Karpas-422 (cell line): ENCODE results near the gene RNF212. TPM values are rescaled to one million over a fixed set of nuclear protein-coding genes. Genes with fewer than 3 reads are reported as not detected.
"Not testable (repeated sequence)": the region's sequence is repeated elsewhere in the genome, so short reads cannot be mapped to it uniquely, and the experiment has no call there.

Experiments
- DNase-seq: peaks from one replicate; pipeline ENCODE4 v3.0.0-alpha.2; 2015
- H2AFZ ChIP-seq: fragments of 200-600 bp; sonication (generic); 2 replicates; pipeline ENCODE4 v1.6.1; 2014; ENCODE audit warnings: antibody characterized with exemption, low read length, mixed read lengths
- H3K27ac ChIP-seq: fragments of 200-600 bp; sonication (generic); 2 replicates; pipeline ENCODE4 v1.5.1; 2014; ENCODE audit warnings: mild to moderate bottlenecking, low read length, moderate library complexity
- H3K27me3 ChIP-seq: fragments of 200-600 bp; sonication (generic); 2 replicates; pipeline ENCODE4 v1.6.1; 2014; ENCODE audit warnings: low read length, mixed read lengths
- H3K36me3 ChIP-seq: fragments of 200-600 bp; sonication (generic); 2 replicates; pipeline ENCODE4 v1.6.1; 2014; ENCODE audit warnings: low read length, mixed read lengths; ENCODE audit not compliant: insufficient read depth
- H3K4me1 ChIP-seq: fragments of 200-600 bp; sonication (generic); 2 replicates; pipeline ENCODE4 v1.6.1; 2014; ENCODE audit warnings: mild to moderate bottlenecking, low read length, mixed read lengths
- H3K4me2 ChIP-seq: fragments of 200-600 bp; sonication (generic); 2 replicates; pipeline ENCODE4 v1.6.1; 2014; ENCODE audit warnings: low read length, low read depth, mild to moderate bottlenecking; ENCODE audit not compliant: poor library complexity, severe bottlenecking
- H3K4me3 ChIP-seq: fragments of 200-600 bp; sonication (generic); 2 replicates; pipeline ENCODE4 v1.5.1; 2014; ENCODE audit warnings: mild to moderate bottlenecking, antibody characterized with exemption, low read length, mixed read lengths
- H3K79me2 ChIP-seq: fragments of 200-600 bp; sonication (generic); 2 replicates; pipeline ENCODE4 v1.6.1; 2014; ENCODE audit warnings: mild to moderate bottlenecking, low read length, mixed read lengths
- H3K9ac ChIP-seq: fragments of 200-600 bp; sonication (generic); 2 replicates; pipeline ENCODE4 v1.6.0; 2014; ENCODE audit warnings: low read length
- H3K9me2 ChIP-seq: fragments of 200-600 bp; sonication (generic), shearing (Covaris generic); replicated peaks from 2 replicates; pipeline ENCODE4 v1.6.0; 2014; ENCODE audit warnings: mild to moderate bottlenecking, low read length, moderate library complexity; ENCODE audit not compliant: insufficient read depth
- H3K9me3 ChIP-seq: fragments of 300-700, 200-600 bp; sonication (generic); 2 replicates; pipeline ENCODE4 v1.6.1; 2014; ENCODE audit warnings: low read length, mixed read lengths
- H4K20me1 ChIP-seq: fragments of 200-600 bp; sonication (generic); 2 replicates; pipeline ENCODE4 v1.6.1; 2014; ENCODE audit warnings: mild to moderate bottlenecking, antibody characterized with exemption, low read length, low read depth; ENCODE audit not compliant: insufficient read depth
- total RNA-seq: library from RNA; depleted of rRNA; stranded (reverse); fragments of >200 nt; shearing (Covaris generic); gene quantifications from 2 replicates; pipeline ENCODE4 v1.2.3, GENCODE V29; 2014; ENCODE audit warnings: low replicate concordance

RNF212 gene
- total RNA-seq, 1 experiment from 2014 or later: not detected

GRCh38 chr4:1126506-1126905 lies 13.1 kb upstream of the RNF212 start:
- H3K36me3 ChIP-seq: no peaks in the 10 kb centered on the region
- H4K20me1 ChIP-seq: no peaks in the 10 kb centered on the region
- no peaks in the 10 kb centered on the region for H3K79me2 ChIP-seq
- DNase-seq: no peak
- no peak overlapping the region for H2AFZ ChIP-seq
- no peak overlapping the region for H3K27ac ChIP-seq
- no peak overlapping the region for H3K9ac ChIP-seq
- no peaks in the 10 kb centered on the region for H3K27me3 ChIP-seq
- no peaks in the 10 kb centered on the region for H3K4me1 ChIP-seq
- no peak overlapping the region for H3K4me2 ChIP-seq
- no peaks in the 10 kb centered on the region for H3K9me3 ChIP-seq
- no peak overlapping the region for H3K4me3 ChIP-seq
- no peaks in the 10 kb centered on the region for H3K9me2 ChIP-seq

- not testable (repeated sequence) for H3K9ac ChIP-seq, H3K9me3 ChIP-seq, H3K4me3 ChIP-seq, H4K20me1 ChIP-seq, H3K79me2 ChIP-seq, DNase-seq, H3K27ac ChIP-seq, H3K4me2 ChIP-seq, H3K4me1 ChIP-seq, H2AFZ ChIP-seq, H3K36me3 ChIP-seq, H3K9me2 ChIP-seq, H3K27me3 ChIP-seq
Measured at GRCh38 chr4:1125466-1125865, 12.1 kb upstream of the RNF212 start.

- no peaks in the 10 kb centered on the region for H3K79me2 ChIP-seq
- H3K4me1 ChIP-seq: no peaks in the 10 kb centered on the region
- no peaks in the 10 kb centered on the region for H3K9me3 ChIP-seq
- no peak overlapping the region for H3K9ac ChIP-seq
- no peak for DNase-seq
- no peaks in the 10 kb centered on the region for H3K9me2 ChIP-seq
- H3K36me3 ChIP-seq: no peaks in the 10 kb centered on the region
- no peak overlapping the region for H3K4me3 ChIP-seq
- no peaks in the 10 kb centered on the region for H3K27me3 ChIP-seq
- no peak overlapping the region for H3K27ac ChIP-seq
- H4K20me1 ChIP-seq: no peaks in the 10 kb centered on the region
- H2AFZ ChIP-seq: no peak overlapping the region
- no peak overlapping the region for H3K4me2 ChIP-seq
Measured at GRCh38 chr4:1124818-1125217, 11.5 kb upstream of the RNF212 start.

GRCh38 chr4:1122505-1122904 lies 9.1 kb upstream of the RNF212 start:
- Histone ChIP-seq H4K20me1 (no peaks in the 10 kb centered on the region), H2AFZ (no peak overlapping the region), H3K4me3 (no peak overlapping the region), H3K9me3 (no peaks in the 10 kb centered on the region), H3K4me2 (no peak overlapping the region), H3K79me2 (no peaks in the 10 kb centered on the region), H3K27me3 (no peaks in the 10 kb centered on the region), H3K27ac (no peak overlapping the region), H3K9me2 (no peaks in the 10 kb centered on the region), H3K4me1 (no peaks in the 10 kb centered on the region), H3K9ac (no peak overlapping the region), H3K36me3 (no peaks in the 10 kb centered on the region)
- DNase-seq: no peak

- H3K27me3 ChIP-seq: no peaks in the 10 kb centered on the region
- no peaks in the 10 kb centered on the region for H3K9me2 ChIP-seq
- no peaks in the 10 kb centered on the region for H3K9me3 ChIP-seq
- no peak overlapping the region for H3K4me3 ChIP-seq
- H3K4me1 ChIP-seq: no peaks in the 10 kb centered on the region
- H3K9ac ChIP-seq: no peak overlapping the region
- H3K27ac ChIP-seq: no peak overlapping the region
- peak; percentile 43 for DNase-seq
- H2AFZ ChIP-seq: no peak overlapping the region
- no peaks in the 10 kb centered on the region for H4K20me1 ChIP-seq
- H3K79me2 ChIP-seq: no peaks in the 10 kb centered on the region
- no peaks in the 10 kb centered on the region for H3K36me3 ChIP-seq
- H3K4me2 ChIP-seq: no peak overlapping the region
Measured at GRCh38 chr4:1116838-1117237, 3.5 kb upstream of the RNF212 start.

- Histone ChIP-seq H4K20me1 (no peaks in the 10 kb centered on the region), H3K79me2 (no peaks in the 10 kb centered on the region), H3K27ac (no peak overlapping the region), H3K27me3 (no peaks in the 10 kb centered on the region), H3K9me2 (no peaks in the 10 kb centered on the region), H2AFZ (no peak overlapping the region), H3K36me3 (no peaks in the 10 kb centered on the region), H3K9ac (no peak overlapping the region), H3K4me3 (no peak overlapping the region), H3K4me2 (no peak overlapping the region), H3K9me3 (no peaks in the 10 kb centered on the region), H3K4me1 (no peaks in the 10 kb centered on the region)
- DNase-seq: no peak
Measured at GRCh38 chr4:1115528-1116293, 2.3 kb upstream of the RNF212 start.

- Histone ChIP-seq H3K36me3 (no peaks in the 10 kb centered on the region), H3K9me3 (no peaks in the 10 kb centered on the region), H3K9ac (no peak overlapping the region), H3K4me3 (no peak overlapping the region), H3K4me1 (no peaks in the 10 kb centered on the region), H3K27ac (no peak overlapping the region), H2AFZ (no peak overlapping the region), H3K4me2 (no peak overlapping the region), H3K27me3 (no peaks in the 10 kb centered on the region), H4K20me1 (no peaks in the 10 kb centered on the region), H3K79me2 (no peaks in the 10 kb centered on the region), H3K9me2 (no peaks in the 10 kb centered on the region)
- no peak for DNase-seq
Measured at GRCh38 chr4:1112821-1113182, 562 bp downstream of the RNF212 start.

- DNase-seq: no peak
- no peaks in the 10 kb centered on the region for H3K27me3 ChIP-seq
- H3K9me3 ChIP-seq: no peaks in the 10 kb centered on the region
- H4K20me1 ChIP-seq: no peaks in the 10 kb centered on the region
- no peak overlapping the region for H3K27ac ChIP-seq
- no peaks in the 10 kb centered on the region for H3K79me2 ChIP-seq
- H3K4me3 ChIP-seq: no peak overlapping the region
- no peak overlapping the region for H2AFZ ChIP-seq
- H3K36me3 ChIP-seq: no peaks in the 10 kb centered on the region
- H3K9me2 ChIP-seq: no peaks in the 10 kb centered on the region
- no peak overlapping the region for H3K9ac ChIP-seq
- no peaks in the 10 kb centered on the region for H3K4me1 ChIP-seq
- no peak overlapping the region for H3K4me2 ChIP-seq
Measured at GRCh38 chr4:1112174-1112820, 1.1 kb downstream of the RNF212 start.
